Measurements from ENCODE around the gene RDX.
A peak's percentile ranks its signal among the peaks of the same experiment; 100 is the strongest.

RDX gene

GRCh38 chr11:110296226-110297075 is at the start of gene RDX:
Gene RDX (minus strand): TSS chr11:110296614. CDS start chr11:110279692, 16,922 bp downstream.
- 0 out of 2 replicates have a peak, but pooled peaks cover 8% of the 10 kb centered on the region for H4K20me1 ChIP-seq (ENCODE audit: low read depth, low read length)
- peak within 1 kb of the TSS; percentile 81 for H2AFZ ChIP-seq (ENCODE audit: low read depth, low read length, severe bottlenecking)
- H3K4me3 ChIP-seq (ENCODE audit: insufficient read depth, low read length, poor library complexity, severe bottlenecking) = peak within 1 kb of the TSS; percentile 60
- H3K36me3 ChIP-seq (ENCODE audit: low read length) = no peaks in the 10 kb centered on the region
- no peaks in the 10 kb centered on the region for H3K27me3 ChIP-seq (ENCODE audit: low read length)
- peak within 1 kb of the TSS; percentile 93 for H3K4me2 ChIP-seq (ENCODE audit: low read depth, low read length, poor library complexity, severe bottlenecking)
- H3K9me2 ChIP-seq (replicated peaks; ENCODE audit: insufficient read depth, low read length) = no peaks in the 10 kb centered on the region
- H3K79me2 ChIP-seq (ENCODE audit: insufficient read depth, low read length) = no peaks in the 10 kb centered on the region
- H3K9me3 ChIP-seq (ENCODE audit: insufficient read depth, low read length) = no peaks in the 10 kb centered on the region
- no peak within 1 kb of the TSS for H3K27ac ChIP-seq (ENCODE audit: low read depth, low read length)
- H3F3A ChIP-seq (ENCODE audit: insufficient read depth) = no peaks in the 10 kb centered on the region; the same call in none of the 2 replicates
- TF ChIP-seq CTCF (IDR thresholded peaks at IDR 0.05; ENCODE audit: insufficient read depth, low read length, poor library complexity, severe bottlenecking) = no peak
- TF ChIP-seq EZH2phosphoT487 (conservative IDR thresholded peaks at IDR 0.05; ENCODE audit: low read length) = no peak
- peak within 1 kb of the TSS; percentile 62 for H3K9ac ChIP-seq (ENCODE audit: low read length)

GRCh38 chr11:110345743-110346142 is 49.3 kb upstream of the RDX start:
- no peaks in the 10 kb centered on the region for H3K27me3 ChIP-seq (ENCODE audit: low read length)
- no peaks in the 10 kb centered on the region for H4K20me1 ChIP-seq (ENCODE audit: low read depth, low read length)
- no peak overlapping the region for H3K4me3 ChIP-seq (ENCODE audit: insufficient read depth, low read length, poor library complexity, severe bottlenecking)
- no peak overlapping the region for H3K4me2 ChIP-seq (ENCODE audit: low read depth, low read length, poor library complexity, severe bottlenecking)
- no peaks in the 10 kb centered on the region for H3F3A ChIP-seq (ENCODE audit: insufficient read depth)
- H3K9me2 ChIP-seq (replicated peaks; ENCODE audit: insufficient read depth, low read length) = no peaks in the 10 kb centered on the region
- H2AFZ ChIP-seq (ENCODE audit: low read depth, low read length, severe bottlenecking) = no peak overlapping the region
- no peaks in the 10 kb centered on the region for H3K9me3 ChIP-seq (ENCODE audit: insufficient read depth, low read length)
- H3K79me2 ChIP-seq (ENCODE audit: insufficient read depth, low read length) = no peaks in the 10 kb centered on the region
- no peak overlapping the region for H3K9ac ChIP-seq (ENCODE audit: low read length)
- H3K36me3 ChIP-seq (ENCODE audit: low read length) = no peaks in the 10 kb centered on the region
- no peak for TF ChIP-seq EZH2phosphoT487 (conservative IDR thresholded peaks at IDR 0.05; ENCODE audit: low read length)
- H3K27ac ChIP-seq (ENCODE audit: low read depth, low read length) = no peak overlapping the region

GRCh38 chr11:110340436-110340835 is 44.0 kb upstream of the RDX start:
- Histone ChIP-seq H3K27me3 (ENCODE audit: low read length) (no peaks in the 10 kb centered on the region), H3K9me2 (replicated peaks; ENCODE audit: insufficient read depth, low read length) (no peaks in the 10 kb centered on the region), H3K79me2 (ENCODE audit: insufficient read depth, low read length) (no peaks in the 10 kb centered on the region), H3F3A (ENCODE audit: insufficient read depth) (no peaks in the 10 kb centered on the region), H3K9me3 (ENCODE audit: insufficient read depth, low read length) (no peaks in the 10 kb centered on the region), H3K27ac (ENCODE audit: low read depth, low read length) (no peak overlapping the region), H3K4me2 (ENCODE audit: low read depth, low read length, poor library complexity, severe bottlenecking) (no peak overlapping the region), H4K20me1 (ENCODE audit: low read depth, low read length) (no peaks in the 10 kb centered on the region), H3K36me3 (ENCODE audit: low read length) (no peaks in the 10 kb centered on the region), H3K9ac (ENCODE audit: low read length) (no peak overlapping the region), H2AFZ (ENCODE audit: low read depth, low read length, severe bottlenecking) (no peak overlapping the region), H3K4me3 (ENCODE audit: insufficient read depth, low read length, poor library complexity, severe bottlenecking) (no peak overlapping the region)
- TF ChIP-seq EZH2phosphoT487 (conservative IDR thresholded peaks at IDR 0.05; ENCODE audit: low read length) (no peak), CTCF (IDR thresholded peaks at IDR 0.05; ENCODE audit: insufficient read depth, low read length, poor library complexity, severe bottlenecking) (no peak)

Measured in SU-DHL-6 (cell line).